H1 (cell line): ENCODE data around the gene GRM5. TPM values are rescaled to one million over a fixed set of nuclear protein-coding genes. Genes with fewer than 3 reads are reported as not detected.
A peak's percentile ranks its signal among the peaks of the same experiment; 100 is the strongest.

Experiments used
- CTCF ChIA-PET: fragments of 300-600 bp; sonication (Branson Sonifier 250); formaldehyde crosslinking; loops from one replicate; lab custom pipeline; 2021; ENCODE audit not compliant: partially characterized antibody; lab: Charles Lee
- POLR2A ChIA-PET: fragments of 300-600 bp; sonication (Branson Sonifier 250); formaldehyde crosslinking; loops from one replicate; lab custom pipeline; 2021; ENCODE audit warnings: inconsistent platforms; ENCODE audit not compliant: partially characterized antibody; lab: Charles Lee
- DNase-seq, 2 experiments: peaks; one replicate each; pipeline versions ENCODE4 v3.0.0 to v3.0.0-alpha.2; 2010 to 2022; ENCODE audit warnings: low spot score in 2 of 2, low read depth in 1 of 2, mixed read lengths in 1 of 2
- FAIRE-seq: peaks from 2 replicates; lab custom pipeline; 2011; peaks lifted over from hg19 to GRCh38; lab: Jason Lieb, UNC
- H2AFZ ChIP-seq: 2 replicates; pipeline ENCODE4 v1.8.1; 2012; ENCODE audit warnings: low read length, inconsistent platforms
- H2AK5ac ChIP-seq: 2 replicates; pipeline ENCODE4 v1.6.1; 2013; ENCODE audit warnings: low read depth, low read length
- H2BK120ac ChIP-seq: replicated peaks from 2 replicates; pipeline ENCODE3; 2013; ENCODE audit warnings: low read depth, low read length, inconsistent platforms
- H2BK12ac ChIP-seq: 2 replicates; pipeline ENCODE4 v1.6.1; 2013; ENCODE audit warnings: low read depth, low read length
- H2BK15ac ChIP-seq: 2 replicates; pipeline ENCODE4 v1.6.1; 2013; ENCODE audit warnings: low read length
- H2BK20ac ChIP-seq: 2 replicates; pipeline ENCODE4 v1.6.1; 2013; ENCODE audit warnings: low read length
- H2BK5ac ChIP-seq: 2 replicates; pipeline ENCODE4 v1.6.1; 2013; ENCODE audit warnings: low read depth, low read length
- H3K14ac ChIP-seq: 2 replicates; pipeline ENCODE4 v1.6.1; 2013; ENCODE audit warnings: inconsistent platforms; ENCODE audit not compliant: insufficient read length
- H3K18ac ChIP-seq: 2 replicates; pipeline ENCODE4 v1.6.1; 2013; ENCODE audit warnings: low read length; ENCODE audit errors: extremely low read depth
- H3K23ac ChIP-seq: 2 replicates; pipeline ENCODE4 v1.6.1; 2013; ENCODE audit warnings: inconsistent platforms; ENCODE audit not compliant: insufficient read length
- H3K23me2 ChIP-seq: 2 replicates; pipeline ENCODE4 v1.6.1; 2013; ENCODE audit warnings: low read depth, low read length
- H3K27ac ChIP-seq: 2 replicates; pipeline ENCODE4 v1.6.1; 2011; ENCODE audit warnings: low read depth, low read length, inconsistent platforms
- H3K27me3 ChIP-seq, 4 experiments: replicated peaks in 1 of 4; 1 replicate in 1 of 4; 2 replicates in 3 of 4; pipeline versions ENCODE4 v1.6.1 to v1.8.1; 2011 to 2013; ENCODE audit warnings: low read length in 3 of 4, mild to moderate bottlenecking in 3 of 4, inconsistent platforms in 2 of 4, mixed read lengths in 2 of 4, moderate library complexity in 1 of 4; ENCODE audit not compliant: control insufficient read depth in 3 of 4, insufficient read depth in 3 of 4; ENCODE audit errors: extremely low read depth in 1 of 4
- H3K36me3 ChIP-seq, 4 experiments: 2 replicates each; pipeline versions ENCODE4 v1.6.1 to v1.8.1; 2011 to 2013; ENCODE audit warnings: mild to moderate bottlenecking in 4 of 4, low read length in 3 of 4, moderate library complexity in 2 of 4, control low read depth in 1 of 4, inconsistent platforms in 1 of 4; ENCODE audit not compliant: insufficient read depth in 4 of 4, control insufficient read depth in 2 of 4
- H3K4ac ChIP-seq: replicated peaks from 2 replicates; pipeline ENCODE3; 2013; ENCODE audit warnings: low read length, low read depth, mixed read lengths, inconsistent platforms; ENCODE audit not compliant: insufficient read length
- H3K4me1 ChIP-seq, 4 experiments: replicated peaks in 1 of 4; 1 replicate in 1 of 4; 2 replicates in 3 of 4; pipeline versions ENCODE4 v1.6.1 to v1.8.1; 2011 to 2013; ENCODE audit warnings: low read length in 3 of 4, inconsistent platforms in 2 of 4, mixed read lengths in 1 of 4; ENCODE audit not compliant: insufficient read depth in 4 of 4, control insufficient read depth in 3 of 4
- H3K4me2 ChIP-seq, 2 experiments: 2 replicates each; pipeline versions ENCODE4 v1.6.1 to v1.8.1; 2011 to 2013; ENCODE audit warnings: low read depth in 2 of 2, low read length in 2 of 2, control low read depth in 1 of 2, inconsistent platforms in 1 of 2, mild to moderate bottlenecking in 1 of 2; ENCODE audit not compliant: insufficient read depth in 1 of 2
- H3K4me3 ChIP-seq, 4 experiments: fragments of 200-600, 300-600 bp in 1 of 4; sonication (generic), shearing (Covaris generic), sonication (Bioruptor Twin) in 1 of 4; 2 replicates each; pipeline versions ENCODE4 v1.5.1 to v1.8.1; 2011 to 2016; ENCODE audit warnings: low read length in 4 of 4, low read depth in 3 of 4, control low read depth in 2 of 4, inconsistent platforms in 2 of 4, mild to moderate bottlenecking in 2 of 4, mixed read lengths in 1 of 4, moderate library complexity in 1 of 4; ENCODE audit not compliant: insufficient read depth in 2 of 4; ENCODE audit errors: extremely low read depth in 1 of 4
- H3K56ac ChIP-seq: replicated peaks from 2 replicates; pipeline ENCODE3; 2013; ENCODE audit warnings: low read depth, mild to moderate bottlenecking, mixed read lengths, low read length, inconsistent platforms; ENCODE audit not compliant: insufficient read length
- H3K79me1 ChIP-seq: 2 replicates; pipeline ENCODE4 v1.6.1; 2013; ENCODE audit warnings: low read depth, low read length, control low read depth
- H3K79me2 ChIP-seq, 2 experiments: 2 replicates each; pipeline versions ENCODE4 v1.6.1 to v1.8.1; 2012 to 2013; ENCODE audit warnings: low read length in 2 of 2, mild to moderate bottlenecking in 2 of 2, inconsistent platforms in 1 of 2; ENCODE audit not compliant: insufficient read depth in 2 of 2, control insufficient read depth in 1 of 2
- H3K9ac ChIP-seq, 4 experiments: replicated peaks in 1 of 4; 1 replicate in 1 of 4; 2 replicates in 3 of 4; pipeline versions ENCODE4 v1.6.1 to v1.8.1; 2011 to 2013; ENCODE audit warnings: low read depth in 3 of 4, low read length in 3 of 4, control low read depth in 2 of 4, mild to moderate bottlenecking in 2 of 4, moderate library complexity in 2 of 4, inconsistent platforms in 1 of 4; ENCODE audit errors: extremely low read depth in 1 of 4
- H3K9me3 ChIP-seq, 2 experiments: 2 replicates each; pipeline versions ENCODE4 v1.6.1 to v1.8.1; 2012 to 2013; ENCODE audit warnings: mild to moderate bottlenecking in 2 of 2, moderate library complexity in 2 of 2, control low read depth in 1 of 2, inconsistent platforms in 1 of 2, low read depth in 1 of 2, low read length in 1 of 2, mixed read lengths in 1 of 2; ENCODE audit not compliant: insufficient read depth in 2 of 2
- H4K20me1 ChIP-seq, 2 experiments: replicated peaks in 1 of 2; 2 replicates each; pipeline versions ENCODE3 to v1.8.1; 2011 to 2013; ENCODE audit warnings: inconsistent platforms in 2 of 2, low read length in 2 of 2, mild to moderate bottlenecking in 1 of 2; ENCODE audit not compliant: insufficient read depth in 2 of 2, control insufficient read depth in 1 of 2
- H4K5ac ChIP-seq: 2 replicates; pipeline ENCODE4 v1.6.1; 2013; ENCODE audit warnings: low read length, low read depth, mixed read lengths, inconsistent platforms; ENCODE audit not compliant: insufficient read length
- H4K8ac ChIP-seq: 2 replicates; pipeline ENCODE4 v1.8.0; 2013; ENCODE audit warnings: mild to moderate bottlenecking, moderate library complexity, low read length, inconsistent platforms; ENCODE audit not compliant: insufficient read depth; ENCODE audit errors: extremely low read depth
- H4K91ac ChIP-seq: replicated peaks from 2 replicates; pipeline ENCODE3; 2013; ENCODE audit warnings: low read length, mixed read lengths, inconsistent platforms; ENCODE audit not compliant: insufficient read length
- CBX8 ChIP-seq: fragments of 300-800, 300-1000 bp; sonication (generic); IDR thresholded peaks from 2 replicates; pipeline ENCODE4 v1.7.1; 2016; ENCODE audit warnings: low read depth, low read length, borderline replicate concordance
- CHD1 ChIP-seq: IDR thresholded peaks from 2 replicates; pipeline ENCODE4 v1.6.1; 2012; ENCODE audit warnings: low read depth, low read length, improper control_type of control experiment
- GABPA ChIP-seq: IDR thresholded peaks from 2 replicates; pipeline ENCODE4 v1.6.1; 2011; ENCODE audit warnings: mild to moderate bottlenecking, low read length, moderate library complexity, borderline replicate concordance; ENCODE audit not compliant: insufficient read depth
- JUN ChIP-seq: IDR thresholded peaks from 2 replicates; pipeline ENCODE4 v1.6.1; 2011; ENCODE audit warnings: low read depth, mild to moderate bottlenecking, improper control_type of control experiment, low read length
- KDM1A ChIP-seq: fragments of 200-600, 300-600 bp; sonication (generic); IDR thresholded peaks from 2 replicates; pipeline ENCODE4 v1.7.1; 2016; ENCODE audit warnings: mild to moderate bottlenecking, low read length, borderline replicate concordance
- KDM5A ChIP-seq: fragments of 200-600 bp; IDR thresholded peaks from 2 replicates; pipeline ENCODE4 v1.7.1; 2012; ENCODE audit warnings: mild to moderate bottlenecking, low read length, inconsistent platforms, mixed read lengths
- NRF1 ChIP-seq: IDR thresholded peaks from 2 replicates; pipeline ENCODE4 v1.6.1; 2011; ENCODE audit warnings: mild to moderate bottlenecking, low read depth, low read length, improper control_type of control experiment
- POLR2A ChIP-seq, 2 experiments: IDR thresholded peaks; 1 replicate in 1 of 2; 2 replicates in 1 of 2; pipeline ENCODE4 v1.6.1; 2011; ENCODE audit warnings: low read depth in 2 of 2, low read length in 2 of 2, mild to moderate bottlenecking in 2 of 2; ENCODE audit errors: control extremely low read depth in 1 of 2
- TAF1 ChIP-seq: IDR thresholded peaks from 2 replicates; pipeline ENCODE4 v1.6.1; 2011; ENCODE audit warnings: mild to moderate bottlenecking, low read depth, low read length
- TCF12 ChIP-seq: IDR thresholded peaks from 2 replicates; pipeline ENCODE4 v1.6.1; 2011; ENCODE audit warnings: low read depth, mild to moderate bottlenecking, low read length
- YY1 ChIP-seq: IDR thresholded peaks from 2 replicates; pipeline ENCODE4 v1.6.1; 2011; ENCODE audit warnings: low read depth, mild to moderate bottlenecking, low read length
- WGBS, 2 experiments: shearing (Covaris generic) in 1 of 2; methylation state at CpG; one replicate each; pipeline versions ENCODE4 v1.1.6 to v1.1.7; 2013 to 2015; ENCODE audit warnings: low lambda C conversion rate in 2 of 2, mixed read lengths in 2 of 2, inconsistent platforms in 1 of 2, low coverage in 1 of 2, missing lambda C conversion rate in 1 of 2; ENCODE audit not compliant: insufficient replicate concordance in 2 of 2, insufficient coverage in 1 of 2, insufficient read length in 1 of 2; ENCODE audit errors: extremely low coverage in 1 of 2, missing lambda C conversion rate in 1 of 2; 5-methylcytosine and 5-hydroxymethylcytosine counted together
- polyA plus RNA-seq, 7 experiments: library from polyadenylated mRNA; depleted of rRNA in 3 of 7; stranded (reverse) in 5 of 7; unstranded in 2 of 7; fragments of >200 nt in 5 of 7; fragments of 200-250 nt in 2 of 7; gene quantifications; 1 replicate in 5 of 7; 2 replicates in 1 of 7; 4 replicates in 1 of 7; pipeline versions ENCODE4 v1.2.1 to v1.2.3, GENCODE V29; 2011 to 2013; ENCODE audit warnings: missing spikeins in 2 of 7, mixed read lengths in 2 of 7
- total RNA-seq: library from RNA; stranded (reverse); fragmentation: NEBNext Ultra II Directional; extraction: Animal tissue kit (Norgen Biotek cat#: 25700); gene quantifications from 2 replicates; pipeline ENCODE4 v1.2.1, GENCODE V29; 2021
- TF ChIP-seq, protein P1 (sequence below): IDR thresholded peaks from 2 replicates; pipeline ENCODE4 v1.6.1; 2011; ENCODE audit warnings: low read depth, mild to moderate bottlenecking, low read length; ENCODE audit not compliant: insufficient read depth
- TF ChIP-seq, protein P2 (sequence below): IDR thresholded peaks from 2 replicates; pipeline ENCODE4 v1.6.1; 2011; ENCODE audit warnings: low read length, improper control_type of control experiment

Gene GRM5
- total and polyA plus RNA-seq, 2 of the 8 experiments (the other 6 are each of a cell fraction or from before 2014, with no cell fraction given), result 0.15 to 0.43 TPM

DNA sequence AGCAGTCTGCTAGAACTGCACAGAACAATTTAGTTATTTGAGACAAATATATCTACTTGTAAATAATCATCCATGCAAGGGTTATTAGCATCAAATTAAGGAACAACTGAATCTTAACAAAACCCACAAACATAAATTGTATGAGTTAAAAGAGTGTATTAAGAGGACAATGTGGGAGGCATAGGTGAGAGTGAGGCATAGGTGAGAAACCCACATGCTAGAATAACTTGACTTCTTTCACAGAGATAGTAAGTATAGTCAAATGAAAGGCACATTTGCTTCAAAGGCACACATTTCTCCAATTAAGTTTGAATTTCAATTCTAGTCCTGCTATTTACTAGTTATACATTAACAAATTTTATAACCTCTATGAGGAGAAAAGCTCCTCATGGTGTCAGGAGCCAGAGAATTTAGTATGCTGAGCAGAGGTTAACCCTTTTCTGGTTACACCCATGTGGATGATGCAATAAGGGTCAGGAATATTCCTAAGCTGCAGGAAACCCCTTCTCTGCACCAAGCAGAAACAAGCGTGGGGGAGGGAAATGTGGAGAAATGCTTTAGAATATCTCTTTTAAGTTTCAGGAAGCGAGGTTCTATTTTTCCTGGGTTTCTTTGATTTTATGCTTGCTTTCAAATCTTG lies 264.2 kb downstream of the GRM5 start:
- H3K56ac ChIP-seq, result no peak overlapping the region
- H4K91ac ChIP-seq, result no peak overlapping the region
- no peaks in the 10 kb centered on the region for H3K36me3 ChIP-seq
- no peak overlapping the region for H2BK12ac ChIP-seq
- no peak overlapping the region for H2BK20ac ChIP-seq
- no peak overlapping the region for H3K4me2 ChIP-seq
- ChIA-PET CTCF (interaction anchor here (0.8 to 1.3 kb wide), 2 partner anchors 13 to 34 kb away, joined by 3 read pairs; no protein-coding TSS in a partner anchor), POLR2A (no interaction called here)
- FAIRE-seq (no peak), DNase-seq (no peak)
- H3K9me3 ChIP-seq, result no peaks in the 10 kb centered on the region
- no peak overlapping the region for H2BK120ac ChIP-seq
- no peaks in the 10 kb centered on the region; a peak in 1 of 7 replicates for H3K4me1 ChIP-seq
- no peak overlapping the region for H3K18ac ChIP-seq
- WGBS, 2 experiments, result 88% methylated on average over 2 of the region's 2 CpGs; no CpG with 5 or more reads in 1 of the 2 experiments
- H3K27ac ChIP-seq, result no peak overlapping the region
- no peak overlapping the region for H4K8ac ChIP-seq
- H2BK5ac ChIP-seq, result no peak overlapping the region
- H3K23ac ChIP-seq, result no peak overlapping the region
- H4K20me1 ChIP-seq, result no peaks in the 10 kb centered on the region
- H3K14ac ChIP-seq, result no peak overlapping the region
- no peaks in the 10 kb centered on the region for H3K79me2 ChIP-seq
- no peaks in the 10 kb centered on the region for H3K23me2 ChIP-seq
- H3K4ac ChIP-seq, result no peak overlapping the region
- no peak overlapping the region for H4K5ac ChIP-seq
- no peaks in the 10 kb centered on the region for H3K79me1 ChIP-seq
- H2AFZ ChIP-seq, result 0 out of 2 replicates have a peak overlapping the region, but pooled peaks have one; percentile 33
- H3K9ac ChIP-seq, result no peak overlapping the region
- H3K27me3 ChIP-seq, result no peaks in the 10 kb centered on the region
- H3K4me3 ChIP-seq, result no peak overlapping the region
- no peak overlapping the region for H2BK15ac ChIP-seq
- H2AK5ac ChIP-seq, result no peak overlapping the region
- TF ChIP-seq TCF12, result no peak
- no peak for TF ChIP-seq TAF1
- no peak for TF ChIP-seq KDM1A
- TF ChIP-seq NRF1, result no peak
- TF ChIP-seq, protein P1, sequence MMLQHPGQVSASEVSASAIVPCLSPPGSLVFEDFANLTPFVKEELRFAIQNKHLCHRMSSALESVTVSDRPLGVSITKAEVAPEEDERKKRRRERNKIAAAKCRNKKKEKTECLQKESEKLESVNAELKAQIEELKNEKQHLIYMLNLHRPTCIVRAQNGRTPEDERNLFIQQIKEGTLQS, result peak; percentile 47; the same call in 1 of the 2 replicates
- TF ChIP-seq, protein P2, sequence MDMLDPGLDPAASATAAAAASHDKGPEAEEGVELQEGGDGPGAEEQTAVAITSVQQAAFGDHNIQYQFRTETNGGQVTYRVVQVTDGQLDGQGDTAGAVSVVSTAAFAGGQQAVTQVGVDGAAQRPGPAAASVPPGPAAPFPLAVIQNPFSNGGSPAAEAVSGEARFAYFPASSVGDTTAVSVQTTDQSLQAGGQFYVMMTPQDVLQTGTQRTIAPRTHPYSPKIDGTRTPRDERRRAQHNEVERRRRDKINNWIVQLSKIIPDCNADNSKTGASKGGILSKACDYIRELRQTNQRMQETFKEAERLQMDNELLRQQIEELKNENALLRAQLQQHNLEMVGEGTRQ, result no peak
- TF ChIP-seq JUN, result no peak
- TF ChIP-seq YY1, result no peak
- TF ChIP-seq CHD1, result no peak
- no peak for TF ChIP-seq POLR2A (IDR thresholded peaks at IDR 0.05; ENCODE audit: control extremely low read depth in 1 of 2, low read depth in 2 of 2, low read length in 2 of 2)
- no peak for TF ChIP-seq GABPA
- no peak for TF ChIP-seq KDM5A
- TF ChIP-seq CBX8, result no peak
